HG03108 (cell line): ENCODE measurements around the gene CD300LF.

Source experiments
- ATAC-seq: cut with Tn5 transposase; IDR thresholded peaks from one replicate; pipeline ENCODE4 v1.9.1; 2021; ENCODE audit warnings: moderate library complexity; ENCODE audit not compliant: unreplicated experiment

The CD300LF gene

GRCh38 chr17:74730491-74731346, 18.0 kb upstream of the CD300LF start:
- no peak for ATAC-seq

GRCh38 chr17:74729866-74730265, 17.1 kb upstream of the CD300LF start:
- no peak for ATAC-seq

DNA sequence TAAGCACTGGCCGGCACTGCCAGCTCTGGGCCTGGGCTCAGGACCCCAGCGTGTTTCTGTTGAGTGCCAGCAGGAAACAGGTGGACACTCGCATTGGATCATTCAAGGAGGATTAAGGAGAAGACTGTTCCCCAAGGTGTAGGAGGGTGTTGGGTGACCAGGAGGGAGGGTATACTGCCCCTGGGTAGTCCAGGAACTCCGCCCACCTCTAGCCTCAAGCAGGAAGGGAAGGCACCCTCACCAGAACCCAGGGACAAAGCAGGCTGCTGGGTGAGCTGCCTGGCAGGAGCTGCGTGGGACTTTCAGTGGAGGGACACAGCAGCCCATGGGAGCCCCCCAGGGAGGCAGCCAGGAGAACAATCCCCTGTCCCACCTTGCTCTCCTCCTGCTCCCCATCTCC, 16.6 kb upstream of the CD300LF start:
- no peak for ATAC-seq

- no peak for ATAC-seq
These were observed 16.0 kb upstream of the CD300LF start for GRCh38 chr17:74728702-74729075.

DNA sequence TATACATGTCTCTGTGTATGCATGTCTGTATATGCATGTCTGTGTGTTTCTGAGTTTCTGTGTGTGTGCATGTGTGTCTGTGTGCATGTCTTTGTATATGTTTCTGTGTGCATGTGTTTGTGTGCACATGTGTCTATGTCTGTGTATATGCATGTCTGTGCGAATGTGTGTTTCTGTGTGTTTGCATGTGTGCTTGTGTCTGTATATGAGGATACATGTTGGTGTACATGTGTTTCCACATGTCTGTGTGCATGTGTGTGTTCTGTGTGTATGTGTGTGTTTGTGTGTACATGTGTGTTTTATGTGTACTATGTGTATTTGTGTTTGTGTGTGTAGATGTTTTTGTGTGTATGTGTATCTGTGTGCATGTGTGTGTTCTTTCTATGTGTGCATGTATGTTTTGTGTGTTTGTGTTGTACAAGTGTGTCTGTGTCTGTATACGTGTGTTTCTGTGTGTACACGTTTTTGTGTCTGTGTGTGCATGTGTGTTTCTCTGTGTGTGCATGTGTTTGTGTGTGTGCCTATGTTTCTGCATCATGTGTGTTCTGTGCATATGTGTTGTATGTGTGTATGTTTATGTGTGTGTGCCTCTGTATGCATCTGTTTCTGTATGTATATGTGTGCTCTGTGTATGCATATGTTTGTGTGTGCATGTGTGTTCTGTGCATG, 15.4 kb upstream of the CD300LF start:
- ATAC-seq = no peak

DNA sequence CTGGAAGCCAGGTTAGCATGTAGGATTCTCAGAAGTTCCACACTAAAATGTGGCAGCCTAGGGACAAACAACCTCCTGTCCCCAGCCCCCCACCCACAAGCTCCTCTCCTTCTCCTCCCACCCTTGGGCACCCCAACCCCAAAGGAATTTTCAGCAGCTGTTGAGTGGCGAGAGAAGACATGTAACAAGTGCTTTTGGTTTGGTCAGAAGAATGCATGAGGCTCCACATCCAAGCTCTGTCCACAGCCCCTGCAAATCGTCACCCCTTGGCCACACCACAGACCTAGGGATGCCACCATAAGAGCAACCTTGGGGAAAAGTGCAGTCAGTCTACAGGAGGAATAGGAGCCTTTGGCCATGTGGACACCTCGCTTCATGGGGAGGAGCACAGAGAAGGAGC, 12.4 kb upstream of the CD300LF start:
- no peak for ATAC-seq

DNA sequence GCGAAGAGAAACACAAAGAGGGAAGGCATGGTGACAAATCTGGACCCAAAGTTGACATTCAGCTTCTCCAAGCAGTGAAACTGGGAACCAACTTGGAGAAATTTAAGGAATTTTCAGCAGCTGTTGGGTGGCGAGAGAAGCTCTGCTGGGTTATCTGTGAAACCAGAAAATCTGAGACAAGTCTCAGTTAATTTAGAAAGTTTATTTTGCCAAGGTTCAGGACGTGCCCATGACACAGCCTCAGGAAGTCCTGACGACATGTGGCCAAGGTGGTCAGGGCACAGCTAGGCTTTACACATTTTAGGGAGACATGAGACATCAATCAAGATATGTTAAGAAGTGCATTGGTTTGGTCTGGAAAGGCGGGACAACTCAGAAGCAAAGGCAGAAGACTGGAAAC, 11.2 kb upstream of the CD300LF start:
- ATAC-seq = no peak

GRCh38 chr17:74722782-74723181, 10.1 kb upstream of the CD300LF start:
- ATAC-seq = no peak

GRCh38 chr17:74720506-74720905, 7.8 kb upstream of the CD300LF start:
- no peak for ATAC-seq

- no peak for ATAC-seq
These were observed 2.4 kb upstream of the CD300LF start for GRCh38 chr17:74715144-74715543.

DNA sequence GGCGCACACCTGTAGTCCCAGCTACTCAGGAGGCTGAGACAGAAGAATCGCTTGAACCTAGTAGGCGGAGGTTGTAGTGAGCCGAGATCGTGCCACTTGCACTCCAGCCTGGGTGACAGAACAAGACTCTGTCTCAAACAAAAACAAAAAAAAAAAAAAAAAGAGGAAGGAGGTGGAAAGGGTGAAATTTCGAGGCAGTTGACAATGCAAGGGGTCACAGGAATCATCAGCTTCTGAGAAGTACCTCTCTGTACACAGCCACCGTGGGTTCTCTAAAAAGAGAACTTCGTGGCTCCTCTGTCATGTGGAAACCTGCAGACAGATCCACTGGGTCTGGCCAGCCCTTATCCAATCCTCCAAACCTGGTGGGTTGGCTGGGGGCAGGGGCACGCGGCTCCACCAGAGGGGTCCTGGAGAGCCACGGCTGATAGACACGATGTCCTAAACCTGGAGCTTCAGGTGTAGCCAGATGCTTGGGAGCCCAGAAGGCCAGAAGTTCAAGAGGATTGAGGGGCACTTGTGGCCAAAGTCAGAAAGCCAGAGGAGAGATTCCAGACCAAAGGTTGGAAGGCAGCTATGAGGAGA, 540 bp upstream of the CD300LF start:
- ATAC-seq = no peak

DNA sequence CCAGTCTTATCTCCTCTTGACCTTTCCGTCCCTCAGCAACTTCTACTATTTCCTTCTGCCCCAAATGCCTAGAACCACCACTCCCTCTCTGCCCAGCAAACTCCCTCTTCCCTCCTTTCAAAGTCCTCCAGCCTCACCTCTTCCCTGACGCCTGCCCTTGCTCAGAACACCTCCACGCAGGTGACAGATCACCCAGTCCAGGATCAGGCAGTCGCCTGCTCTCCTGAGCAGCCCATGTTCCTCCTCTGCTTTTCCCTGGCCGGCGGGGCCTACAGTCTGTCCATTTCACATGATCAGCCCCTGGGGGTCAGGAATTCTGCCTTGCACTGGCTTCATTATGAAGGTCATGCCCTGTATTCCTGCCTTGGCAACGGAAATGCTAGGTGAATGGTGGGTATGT, 422 bp downstream of the CD300LF start:
- no peak for ATAC-seq

- no peak for ATAC-seq
These were observed 1.5 kb downstream of the CD300LF start for GRCh38 chr17:74711058-74711824.

- no peak for ATAC-seq
These were observed 8.2 kb downstream of the CD300LF start for GRCh38 chr17:74704544-74704943.

GRCh38 chr17:74703311-74703710, 9.4 kb downstream of the CD300LF start:
- no peak for ATAC-seq

DNA sequence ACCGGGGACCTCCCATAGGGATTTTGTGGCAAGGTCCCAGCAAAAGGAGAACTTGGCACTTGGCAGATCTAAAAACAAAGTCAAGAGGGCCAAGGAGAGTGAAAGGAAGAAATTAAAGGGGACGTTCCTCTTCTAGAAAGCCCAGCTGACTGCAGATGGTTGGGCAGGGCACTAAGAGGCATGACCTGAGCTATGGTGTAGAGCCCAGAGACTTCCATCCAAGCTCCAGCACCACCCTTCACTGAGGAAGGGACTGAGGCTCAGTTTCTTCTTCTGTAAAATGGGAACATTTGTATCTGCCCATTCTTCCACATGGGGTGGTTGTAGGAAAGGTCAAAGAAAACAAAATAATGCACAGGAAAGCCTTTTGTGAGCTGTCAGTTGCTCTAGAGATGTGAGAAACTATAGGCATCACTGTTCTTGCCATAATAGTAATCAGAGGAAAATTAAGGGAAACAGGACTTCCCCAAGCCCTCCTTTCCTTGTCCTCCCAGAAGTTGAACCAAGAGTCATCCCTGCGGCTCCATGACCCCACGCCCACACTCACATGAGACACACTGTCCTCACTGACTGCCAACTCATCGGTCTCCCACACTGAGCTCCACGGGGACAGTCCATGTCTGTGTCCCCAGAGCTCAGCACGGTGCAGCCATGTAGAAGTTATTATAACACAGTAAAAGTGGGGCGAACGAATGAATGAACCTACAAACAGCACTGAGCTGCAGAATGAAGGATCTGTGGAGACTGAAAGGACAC, 10.4 kb downstream of the CD300LF start:
- ATAC-seq = no peak

DNA sequence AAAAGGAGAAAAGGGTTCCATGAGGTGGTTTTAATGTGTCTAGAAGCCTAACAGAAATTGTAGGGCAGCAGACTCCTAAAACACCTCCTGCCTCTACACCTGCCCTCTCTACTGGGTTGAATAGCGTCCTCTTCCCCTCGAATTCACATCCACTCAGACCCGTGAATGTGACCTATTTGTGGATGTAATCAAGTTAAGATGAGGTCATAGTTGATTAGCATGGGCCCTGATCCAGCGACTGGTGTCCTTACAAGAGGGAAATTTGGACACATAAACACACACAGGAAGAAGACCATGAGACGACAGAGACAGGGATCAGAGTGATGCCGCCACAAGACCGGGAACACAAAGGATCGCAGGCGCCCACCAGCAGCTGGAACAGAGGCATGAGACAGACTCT, 13.5 kb downstream of the CD300LF start:
- ATAC-seq = no peak

- ATAC-seq = no peak
These were observed 14.7 kb downstream of the CD300LF start for GRCh38 chr17:74698069-74698468.

GRCh38 chr17:74697515-74697914, 15.2 kb downstream of the CD300LF start:
- no peak for ATAC-seq

DNA sequence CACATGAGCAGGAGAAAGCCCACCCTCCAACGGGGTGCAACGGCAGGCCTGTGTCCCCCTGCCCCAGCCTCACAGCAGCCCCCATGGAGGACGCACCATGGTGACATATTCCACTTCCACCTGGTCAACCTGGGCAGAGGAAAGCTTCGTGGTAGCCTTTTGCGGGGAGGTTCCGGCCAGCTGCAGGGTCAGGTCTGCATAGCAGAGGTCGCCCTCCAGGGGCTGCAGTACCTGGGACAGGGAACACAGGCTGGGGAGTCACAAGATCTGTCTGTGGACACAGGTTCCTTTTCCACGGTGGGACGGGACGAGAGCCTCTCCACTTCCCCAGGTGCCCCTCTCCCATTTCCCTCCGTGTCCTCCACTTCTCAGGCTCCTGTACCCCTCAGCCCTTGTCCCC, 17.1 kb downstream of the CD300LF start:
- ATAC-seq = no peak

GRCh38 chr17:74694081-74694480, 18.6 kb downstream of the CD300LF start:
- no peak for ATAC-seq
